HepG2 (cell line): ENCODE data around the gene KRTAP1-1. TPM values are rescaled to one million over a fixed set of nuclear protein-coding genes. Genes with fewer than 3 reads are reported as not detected.

Experiments
- ATAC-seq: fragments of 200-7000 bp; cut with Tn5 transposase; 3 replicates; pipeline ENCODE4 v1.9.1; 2020; ENCODE audit warnings: mild to moderate bottlenecking, moderate library complexity
- BruUV-seq: library from RNA; stranded (reverse); fragments of 400-500 nt; replicated peaks from 2 replicates; lab custom pipeline; 2021; lab: Mats Ljungman, UMichigan
- CTCF ChIA-PET: fragments of 300-600 bp; formaldehyde crosslinking; extraction: SDS; loops from one replicate; lab custom pipeline; 2021; ENCODE audit warnings: low total read pairs, inconsistent platforms, low intra/inter-chr PET ratio; lab: Yijun Ruan, JAX
- POLR2A ChIA-PET: fragments of 350-600 bp; sonication (Branson Sonifier 250); formaldehyde crosslinking; loops from one replicate; lab custom pipeline; 2020; ENCODE audit warnings: antibody characterized with exemption, inconsistent platforms; lab: Yijun Ruan, JAX
- DNase-seq: peaks from one replicate; pipeline ENCODE4 v3.0.0-alpha.2; 2015; ENCODE audit warnings: low spot score
- FAIRE-seq: peaks from 3 replicates; lab custom pipeline; 2011; peaks lifted over from hg19 to GRCh38; lab: Jason Lieb, UNC
- H2AFZ ChIP-seq: one replicate; pipeline ENCODE4 v1.6.1; 2011; ENCODE audit warnings: low read length, inconsistent platforms
- H3K27ac ChIP-seq: fragments of 300-600 bp; 3 replicates; pipeline ENCODE4 v1.8.0; 2011; ENCODE audit warnings: mixed run types, mild to moderate bottlenecking, mixed read lengths, low read length, inconsistent platforms; ENCODE audit not compliant: insufficient read depth; ENCODE audit errors: extremely low read length
- H3K27me3 ChIP-seq, 2 experiments: fragments of 200-600 bp in 1 of 2; 2 replicates in 1 of 2; 3 replicates in 1 of 2; pipeline versions ENCODE4 v1.6.0 to v1.8.0; 2011; ENCODE audit warnings: low read length in 2 of 2, mild to moderate bottlenecking in 2 of 2, moderate library complexity in 2 of 2, inconsistent platforms in 1 of 2; ENCODE audit not compliant: insufficient read depth in 2 of 2, control insufficient read depth in 1 of 2
- H3K36me3 ChIP-seq, 2 experiments: fragments of 200-600 bp in 1 of 2; replicated peaks in 1 of 2; 2 replicates in 1 of 2; 3 replicates in 1 of 2; pipeline versions ENCODE4 v1.5.1 to v1.8.0; 2011; ENCODE audit warnings: low read length in 2 of 2, inconsistent platforms in 1 of 2; ENCODE audit not compliant: insufficient read depth in 2 of 2, control insufficient read depth in 1 of 2
- H3K4me1 ChIP-seq: 2 replicates; pipeline ENCODE4 v1.5.1; 2012; ENCODE audit warnings: low read length, inconsistent platforms; ENCODE audit not compliant: insufficient read depth
- H3K4me2 ChIP-seq: 2 replicates; pipeline ENCODE4 v1.6.0; 2011; ENCODE audit warnings: low read depth, low read length, inconsistent platforms
- H3K4me3 ChIP-seq, 3 experiments: fragments of 200-600 bp in 1 of 3; sonication (generic), shearing (Covaris generic) in 1 of 3; replicated peaks in 1 of 3; 2 replicates each; pipeline ENCODE4 v1.5.1; 2011 to 2016; ENCODE audit warnings: low read length in 3 of 3, inconsistent platforms in 2 of 3, low read depth in 2 of 3, mild to moderate bottlenecking in 2 of 3, control low read depth in 1 of 3, mixed read lengths in 1 of 3; ENCODE audit not compliant: insufficient read depth in 1 of 3
- H3K79me2 ChIP-seq: one replicate; pipeline ENCODE4 v1.6.1; 2011; ENCODE audit warnings: low read length, inconsistent platforms; ENCODE audit not compliant: insufficient read depth
- H3K9ac ChIP-seq: 2 replicates; pipeline ENCODE4 v1.6.0; 2011; ENCODE audit warnings: mild to moderate bottlenecking, low read depth, low read length, inconsistent platforms; ENCODE audit not compliant: insufficient read depth
- H3K9me3 ChIP-seq: 2 replicates; pipeline ENCODE4 v1.5.1; 2012; ENCODE audit warnings: mild to moderate bottlenecking, low read length
- H4K20me1 ChIP-seq: 2 replicates; pipeline ENCODE4 v1.6.0; 2011; ENCODE audit warnings: inconsistent platforms, mild to moderate bottlenecking, low read length, moderate library complexity; ENCODE audit not compliant: insufficient read depth
- BCLAF1 ChIP-seq: fragments of 450-650 bp; IDR thresholded peaks from 2 replicates; pipeline ENCODE4 v1.6.1; 2017; ENCODE audit warnings: mild to moderate bottlenecking
- ETV5 ChIP-seq: IDR thresholded peaks from 2 replicates; pipeline ENCODE4 v1.6.1; 2018; ENCODE audit warnings: missing biosample characterization, missing genetic modification reagents, inconsistent platforms, borderline replicate concordance
- GATAD1 ChIP-seq: IDR thresholded peaks from 2 replicates; pipeline ENCODE4 v1.6.1; 2016; ENCODE audit warnings: missing genetic modification reagents, missing compliant biosample characterization
- SP2 ChIP-seq: sonication (generic); formaldehyde crosslinking; IDR thresholded peaks from 2 replicates; pipeline ENCODE4 v1.5.1; 2020; ENCODE audit warnings: mild to moderate bottlenecking, missing genetic modification reagents
- U2AF1 ChIP-seq: fragments of 200-400 bp; formaldehyde crosslinking; optimal IDR thresholded peaks from 2 replicates; pipeline ENCODE3; 2017; ENCODE audit warnings: mild to moderate bottlenecking, low read depth, low read length
- U2AF2 ChIP-seq: fragments of 200-400 bp; formaldehyde crosslinking; IDR thresholded peaks from 2 replicates; pipeline ENCODE4 v1.6.1; 2017; ENCODE audit warnings: low read depth, mild to moderate bottlenecking, low read length
- ZNF644 ChIP-seq: IDR thresholded peaks from 2 replicates; pipeline ENCODE4 v1.6.1; 2016; ENCODE audit warnings: low read depth
- ZNF781 ChIP-seq: sonication (generic); formaldehyde crosslinking; IDR thresholded peaks from 2 replicates; pipeline ENCODE4 v1.5.1; 2020; ENCODE audit warnings: borderline replicate concordance, mild to moderate bottlenecking, missing genetic modification reagents; ENCODE audit errors: not compliant biosample characterization
- ZNF841 ChIP-seq: sonication (generic); formaldehyde crosslinking; IDR thresholded peaks from 2 replicates; pipeline ENCODE4 v1.8.1; 2023; ENCODE audit warnings: missing genetic modification reagents, borderline replicate concordance
- WGBS: methylation state at CpG from one replicate; pipeline ENCODE4 v1.1.6; 2017; ENCODE audit warnings: low lambda C conversion rate; 5-methylcytosine and 5-hydroxymethylcytosine counted together
- in situ Hi-C: cut with HindIII; loops from 2 replicates; pipeline ENCODE4 v1.10.0; 2017; ENCODE audit warnings: low pct_unique_long_range_greater_than_20kb; ENCODE audit not compliant: extremely low pct_ligation_motif_present
- intact Hi-C: fragments of 100-400 bp; cut with micrococcal nuclease; formaldehyde crosslinking; loops from one replicate; pipeline ENCODE4 v1.10.0; 2022; ENCODE audit not compliant: unreplicated experiment
- polyA plus RNA-seq, 8 experiments: library from polyadenylated mRNA; depleted of rRNA in 3 of 8; stranded (reverse) in 7 of 8; unstranded in 1 of 8; fragments of >200 nt; fragmentation: Illumina TruSeq in 4 of 8; extraction: Trizol in 4 of 8; gene quantifications; 2 replicates each; pipeline versions ENCODE4 v1.2.1 to v1.2.3, GENCODE V29; 2011 to 2016; ENCODE audit warnings: low read depth in 4 of 8, missing spikeins in 1 of 8, mixed read lengths in 1 of 8; ENCODE audit not compliant: insufficient read depth in 1 of 8
- total RNA-seq, 5 experiments: library from RNA; depleted of rRNA; stranded (reverse); fragments of >200 nt; fragmentation: Illumina TruSeq; extraction: Trizol; gene quantifications; 2 replicates each; pipeline ENCODE4 v1.2.3, GENCODE V29; 2016; ENCODE audit warnings: low read depth in 1 of 5

KRTAP1-1 gene
- total and polyA plus RNA-seq, 2 of the 13 experiments (the other 11 are each of a cell fraction or from before 2014, with no cell fraction given) = not detected

GRCh38 chr17:40997361-40997760 is 43.9 kb downstream of the KRTAP1-1 start:
- WGBS = 87% methylated on average over 2 of the region's 2 CpGs
- POLR2A ChIA-PET = no interaction called here
- no peak for DNase-seq
- no peak overlapping the region for H3K4me2 ChIP-seq
- TF ChIP-seq GATAD1 (CRISPR knock-in tag) (no peak), U2AF1 (no peak), BCLAF1 (no peak)
- TF ChIP-seq, all 625 proteins: peak for 0
- in situ Hi-C loops = no loop called here
- Histone ChIP-seq H3K36me3 (no peaks in the 10 kb centered on the region), H3K27ac (no peak overlapping the region), H3K9me3 (no peaks in the 10 kb centered on the region), H3K4me3 (no peak overlapping the region), H4K20me1 (no peaks in the 10 kb centered on the region), H2AFZ (no peak overlapping the region), H3K9ac (no peak overlapping the region), H3K4me1 (peaks cover 18% of the 10 kb centered on the region), H3K27me3 (no peaks in the 10 kb centered on the region), H3K79me2 (no peaks in the 10 kb centered on the region)
- CTCF ChIA-PET = no interaction called here
- intact Hi-C loops = no loop called here
- no peak for ATAC-seq
- BruUV-seq = no TSS peak
- no peak for FAIRE-seq

- in situ Hi-C loops = no loop called here
These were observed 44.4 kb downstream of the KRTAP1-1 start for GRCh38 chr17:40996829-40997228.

More at GRCh38 chr17:40996829-40997228, 44.4 kb downstream of the KRTAP1-1 start:
- POLR2A ChIA-PET = no interaction called here
- no peak for DNase-seq
- H3K9ac ChIP-seq = no peak overlapping the region
- H3K79me2 ChIP-seq = no peaks in the 10 kb centered on the region
- 76% methylated on average over 4 of the region's 4 CpGs for WGBS
- H3K27me3 ChIP-seq = no peaks in the 10 kb centered on the region
- H3K36me3 ChIP-seq = no peaks in the 10 kb centered on the region
- no peak overlapping the region for H3K4me2 ChIP-seq
- no TSS peak for BruUV-seq
- H4K20me1 ChIP-seq = no peaks in the 10 kb centered on the region
- no peak overlapping the region for H3K27ac ChIP-seq
- TF ChIP-seq ZNF644 = no peak
- no peak for TF ChIP-seq ZNF781 (CRISPR knock-in tag)
- no peak for TF ChIP-seq U2AF2
- no peak for TF ChIP-seq SP2
- no peak for TF ChIP-seq ZNF841 (CRISPR knock-in tag)
- no peak for TF ChIP-seq ETV5 (CRISPR knock-in tag)
- intact Hi-C loops = no loop called here
- peaks cover 13% of the 10 kb centered on the region for H3K4me1 ChIP-seq
- H3K9me3 ChIP-seq = no peaks in the 10 kb centered on the region
- H3K4me3 ChIP-seq = no peak overlapping the region
- CTCF ChIA-PET = no interaction called here
- FAIRE-seq = no peak
- ATAC-seq = no peak
- H2AFZ ChIP-seq = no peak overlapping the region
